ENCODE data around the gene GTF3C2. TPM values are rescaled to one million over a fixed set of nuclear protein-coding genes. Genes with fewer than 3 reads are reported as not detected.
A peak's percentile ranks its signal among the peaks of the same experiment; 100 is the strongest.

The GTF3C2 gene
- total RNA-seq, 1 donor from 2014 or later, result 24.0 TPM

DNA sequence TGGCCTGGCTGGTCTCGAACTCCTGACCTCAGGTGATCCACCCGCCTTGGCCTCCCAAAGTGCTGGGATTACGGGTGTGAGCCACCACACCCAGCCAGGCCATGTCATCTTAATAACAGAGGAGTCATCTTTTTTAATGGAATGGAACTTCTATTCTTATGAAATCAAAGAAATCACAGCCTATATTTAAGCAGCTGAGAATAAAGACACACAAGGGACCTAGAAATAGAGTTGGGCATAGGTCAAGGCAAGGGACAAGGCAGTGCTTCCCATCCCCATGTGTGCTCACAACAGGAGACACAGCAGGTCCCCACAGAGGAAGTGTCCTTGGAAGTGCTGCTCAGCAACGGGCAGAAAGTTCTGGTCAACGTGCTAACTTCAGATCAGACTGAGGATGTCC, 17.0 kb upstream of the GTF3C2 start:
- Histone ChIP-seq H3K27ac (ENCODE audit: low read depth, low read length) (no peak overlapping the region), H3K27me3 (ENCODE audit: control insufficient read depth in 3 of 3, insufficient read depth in 3 of 3, low read length in 3 of 3) (no peaks in the 10 kb centered on the region), H3K4me1 (ENCODE audit: control insufficient read depth in 3 of 3, insufficient read depth in 3 of 3, low read length in 3 of 3) (peaks cover 28 to 43% (median 29%) of the 10 kb centered on the region in 3 donors), H3K9me3 (ENCODE audit: control insufficient read depth in 3 of 3, low read length in 3 of 3) (no peaks in the 10 kb centered on the region), H3K4me3 (ENCODE audit: low read length in 3 of 3) (no peak overlapping the region), H3K36me3 (ENCODE audit: control insufficient read depth in 3 of 3, insufficient read depth in 3 of 3, low read length in 3 of 3) (peaks cover 53 to 64% (median 57%) of the 10 kb centered on the region in 3 donors), H3K9ac (ENCODE audit: low read depth in 1 of 3, low read length in 3 of 3) (no peak overlapping the region)

DNA sequence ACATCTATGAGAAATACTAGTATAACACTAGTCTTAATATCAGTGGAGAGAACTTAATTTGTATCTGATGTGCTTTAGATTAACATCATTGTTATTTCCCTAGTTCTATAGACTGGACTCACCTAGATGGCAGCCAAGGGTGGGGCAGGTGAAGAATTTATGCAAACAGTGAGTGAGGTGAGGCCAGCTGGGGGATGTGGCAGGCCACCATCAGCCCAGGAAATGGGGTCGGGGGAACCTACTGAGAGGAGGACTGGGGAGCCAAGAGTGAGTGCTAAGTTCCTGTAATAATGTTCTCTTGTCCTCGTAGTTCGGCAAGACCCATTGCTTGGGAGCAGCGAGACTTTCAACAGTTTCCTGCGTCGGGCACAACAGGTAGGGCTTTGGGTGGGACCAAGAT, 16.4 kb upstream of the GTF3C2 start:
- Histone ChIP-seq H3K9me3 (ENCODE audit: control insufficient read depth in 3 of 3, low read length in 3 of 3) (no peaks in the 10 kb centered on the region), H3K4me3 (ENCODE audit: low read length in 3 of 3) (no peak overlapping the region), H3K4me1 (ENCODE audit: control insufficient read depth in 3 of 3, insufficient read depth in 3 of 3, low read length in 3 of 3) (peaks cover 30 to 40% (median 31%) of the 10 kb centered on the region in 3 donors), H3K9ac (ENCODE audit: low read depth in 1 of 3, low read length in 3 of 3) (peak overlapping the region in 1 of 3 donors; percentile 33), H3K36me3 (ENCODE audit: control insufficient read depth in 3 of 3, insufficient read depth in 3 of 3, low read length in 3 of 3) (peaks cover 51 to 65% (median 58%) of the 10 kb centered on the region in 3 donors), H3K27ac (ENCODE audit: low read depth, low read length) (no peak overlapping the region), H3K27me3 (ENCODE audit: control insufficient read depth in 3 of 3, insufficient read depth in 3 of 3, low read length in 3 of 3) (no peaks in the 10 kb centered on the region)

DNA sequence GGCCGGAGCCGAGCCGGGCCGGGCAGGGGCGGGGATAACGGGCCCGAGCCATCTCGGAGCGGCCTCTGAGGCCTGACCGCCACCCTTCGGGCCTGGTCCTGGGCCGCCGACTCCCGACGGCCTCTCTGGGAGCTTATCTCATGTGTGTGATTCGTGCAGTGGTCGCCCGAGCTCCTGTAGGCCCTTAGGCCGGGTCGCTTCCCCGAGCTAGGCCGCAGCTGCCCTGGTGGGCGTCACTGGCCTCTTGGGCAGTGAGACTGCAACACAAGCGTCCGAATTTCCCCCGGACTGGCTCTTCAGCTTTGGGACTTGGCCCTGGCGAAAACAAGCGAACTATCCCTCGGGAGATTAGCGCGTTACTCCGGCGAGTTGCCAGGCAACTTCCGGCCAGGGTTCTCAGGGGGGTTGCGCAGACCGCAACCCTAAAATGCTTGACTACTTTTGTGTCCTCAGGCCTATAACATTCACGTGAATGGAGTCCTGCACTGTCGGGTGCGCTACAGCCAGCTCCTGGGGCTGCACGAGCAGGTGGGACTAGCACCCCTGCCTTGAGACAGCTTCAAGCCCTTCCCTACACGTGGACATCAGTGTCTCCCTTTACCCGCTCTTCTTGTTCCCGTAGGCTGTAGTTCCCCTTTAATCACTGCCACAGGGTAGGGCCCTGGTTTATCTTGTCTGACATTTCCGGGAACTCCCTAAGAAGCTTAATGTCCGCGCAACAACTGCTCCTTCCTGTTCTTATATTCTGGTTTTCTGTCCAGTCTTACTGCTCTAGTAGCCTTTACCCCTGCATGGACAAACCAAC, 14.5 kb upstream of the GTF3C2 start:
- peak overlapping the region; percentile 95 to 97 (median 96) for H3K9ac ChIP-seq (ENCODE audit: low read depth in 1 of 3, low read length in 3 of 3)
- peak overlapping the region; percentile 87 to 97 (median 96) for H3K4me3 ChIP-seq (ENCODE audit: low read length in 3 of 3)
- H3K36me3 ChIP-seq (ENCODE audit: control insufficient read depth in 3 of 3, insufficient read depth in 3 of 3, low read length in 3 of 3), result peaks cover 51 to 64% (median 59%) of the 10 kb centered on the region in 3 donors
- no peaks in the 10 kb centered on the region for H3K27me3 ChIP-seq (ENCODE audit: control insufficient read depth in 3 of 3, insufficient read depth in 3 of 3, low read length in 3 of 3)
- peaks cover 30 to 40% (median 31%) of the 10 kb centered on the region in 3 donors for H3K4me1 ChIP-seq (ENCODE audit: control insufficient read depth in 3 of 3, insufficient read depth in 3 of 3, low read length in 3 of 3)
- peak overlapping the region; percentile 86 for H3K27ac ChIP-seq (ENCODE audit: low read depth, low read length)
- H3K9me3 ChIP-seq (ENCODE audit: control insufficient read depth in 3 of 3, low read length in 3 of 3), result no peaks in the 10 kb centered on the region

DNA sequence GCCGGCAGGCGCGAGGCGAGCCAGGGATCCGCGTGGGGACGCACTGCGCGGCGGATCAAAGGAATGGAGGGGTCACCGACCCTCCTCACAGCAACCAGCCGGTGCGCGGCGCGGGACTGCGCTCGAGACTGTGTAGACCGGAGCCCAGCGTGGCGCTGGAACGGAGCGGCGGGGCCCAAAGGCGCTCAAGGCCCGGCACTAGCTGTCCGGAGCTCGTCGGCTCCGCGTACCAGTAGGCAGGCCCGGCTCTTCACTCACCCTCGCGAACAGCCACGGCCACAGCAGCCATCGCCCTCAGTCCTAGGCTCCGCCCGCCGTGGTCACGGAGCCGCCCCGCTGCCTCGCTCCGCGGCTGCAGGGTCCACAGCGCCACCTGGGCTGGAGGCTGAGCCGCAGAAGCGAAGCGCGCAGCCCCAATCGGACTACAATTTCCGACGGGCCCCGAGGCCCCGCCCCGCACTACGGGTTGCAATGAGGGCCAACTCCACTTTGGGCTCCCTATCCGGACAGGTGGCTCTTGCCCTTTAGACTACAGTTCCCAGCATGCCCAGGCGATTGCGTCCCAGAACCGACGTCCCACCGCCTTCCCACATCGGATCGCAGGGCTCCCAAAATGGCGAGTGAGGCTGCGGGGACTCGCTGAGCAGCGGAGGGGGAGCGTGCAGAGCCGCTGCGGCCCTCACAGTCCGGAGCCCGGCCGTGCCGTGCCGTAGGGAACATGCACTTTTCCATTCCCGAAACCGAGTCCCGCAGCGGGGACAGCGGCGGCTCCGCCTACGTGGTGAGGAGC, 13.7 kb upstream of the GTF3C2 start, which contains the start of the genes EIF2B4 and SNX17:
Gene EIF2B4 (minus strand): TSS at position 313 of the 790 bp plus-strand sequence. CDS start 24 bp downstream, at position 289.
Gene SNX17 (plus strand): TSS at position 591 of the 790 bp plus-strand sequence. CDS start 128 bp downstream, at position 719.
- Histone ChIP-seq H3K27ac (ENCODE audit: low read depth, low read length) (peak within 1 kb of the TSS; percentile 93), H3K4me1 (ENCODE audit: control insufficient read depth in 3 of 3, insufficient read depth in 3 of 3, low read length in 3 of 3) (peaks cover 30 to 40% (median 31%) of the 10 kb centered on the region in 3 donors), H3K9me3 (ENCODE audit: control insufficient read depth in 3 of 3, low read length in 3 of 3) (no peaks in the 10 kb centered on the region), H3K27me3 (ENCODE audit: control insufficient read depth in 3 of 3, insufficient read depth in 3 of 3, low read length in 3 of 3) (no peaks in the 10 kb centered on the region), H3K9ac (ENCODE audit: low read depth in 1 of 3, low read length in 3 of 3) (peak within 1 kb of the TSS; percentile 96 to 99 (median 97)), H3K36me3 (ENCODE audit: control insufficient read depth in 3 of 3, insufficient read depth in 3 of 3, low read length in 3 of 3) (peaks cover 49 to 62% (median 56%) of the 10 kb centered on the region in 3 donors), H3K4me3 (ENCODE audit: low read length in 3 of 3) (peak within 1 kb of the TSS; percentile 97 to 99 (median 98))

DNA sequence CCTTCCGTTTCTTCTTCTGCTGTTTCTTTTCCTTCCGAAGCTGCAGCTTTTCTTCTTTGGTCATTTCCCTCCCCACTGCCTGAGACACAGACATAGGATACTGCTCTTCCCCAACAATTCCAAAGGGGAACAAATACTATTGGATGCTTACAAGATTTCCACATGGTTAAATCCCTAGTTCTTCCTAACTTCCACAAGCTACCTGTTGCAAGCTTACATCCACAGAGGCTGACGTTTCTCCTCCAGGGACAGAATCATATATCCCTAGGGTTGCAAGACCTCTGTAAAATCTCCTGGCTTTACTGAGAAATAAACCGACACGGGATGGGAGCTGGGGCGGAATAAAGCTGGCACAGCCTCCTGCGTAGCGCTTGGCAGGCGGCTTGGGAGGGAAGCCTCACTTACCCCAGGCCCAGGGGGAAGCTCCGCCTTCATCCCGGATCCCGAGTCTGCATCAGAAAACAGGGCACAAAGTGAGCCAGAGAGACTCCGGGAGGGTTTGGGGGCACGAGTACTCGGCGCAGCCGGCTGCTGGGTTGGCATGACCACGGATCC, 13.0 kb upstream of the GTF3C2 start:
- H3K4me3 ChIP-seq (ENCODE audit: low read length in 3 of 3), result peak overlapping the region; percentile 90 to 99 (median 98)

DNA sequence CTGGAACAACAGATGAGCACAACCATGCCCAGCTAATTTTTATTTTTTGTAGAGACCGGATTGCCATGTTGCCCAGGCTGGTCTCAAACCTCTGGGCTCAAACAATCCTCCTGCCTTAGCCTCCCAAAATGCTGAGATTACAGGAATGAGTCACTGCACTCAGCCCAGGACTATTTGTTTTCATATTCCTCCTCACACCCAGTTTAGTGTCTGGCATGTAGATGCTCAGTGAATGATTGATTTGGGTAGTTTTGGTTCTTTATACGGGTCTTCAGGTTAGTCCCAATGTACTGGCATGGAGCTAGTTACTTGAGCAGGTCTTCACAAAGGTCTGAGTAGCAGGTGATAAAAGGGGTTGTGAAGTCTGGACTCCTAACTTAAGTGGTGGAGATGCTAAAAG, 7.4 kb upstream of the GTF3C2 start:
- Histone ChIP-seq H3K4me1 (ENCODE audit: control insufficient read depth in 3 of 3, insufficient read depth in 3 of 3, low read length in 3 of 3) (peaks cover 5 to 6% (median 5%) of the 10 kb centered on the region in 3 donors), H3K27me3 (ENCODE audit: control insufficient read depth in 3 of 3, insufficient read depth in 3 of 3, low read length in 3 of 3) (no peaks in the 10 kb centered on the region), H3K9ac (ENCODE audit: low read depth in 1 of 3, low read length in 3 of 3) (no peak overlapping the region), H3K27ac (ENCODE audit: low read depth, low read length) (no peak overlapping the region), H3K4me3 (ENCODE audit: low read length in 3 of 3) (no peak overlapping the region), H3K36me3 (ENCODE audit: control insufficient read depth in 3 of 3, insufficient read depth in 3 of 3, low read length in 3 of 3) (peaks cover 38 to 47% (median 47%) of the 10 kb centered on the region in 3 donors), H3K9me3 (ENCODE audit: control insufficient read depth in 3 of 3, low read length in 3 of 3) (no peaks in the 10 kb centered on the region)

More for the DNA sequence above, 13.0 kb upstream of the GTF3C2 start:
- peaks cover 46 to 58% (median 53%) of the 10 kb centered on the region in 3 donors for H3K36me3 ChIP-seq (ENCODE audit: control insufficient read depth in 3 of 3, insufficient read depth in 3 of 3, low read length in 3 of 3)
- peaks cover 30 to 40% (median 31%) of the 10 kb centered on the region in 3 donors for H3K4me1 ChIP-seq (ENCODE audit: control insufficient read depth in 3 of 3, insufficient read depth in 3 of 3, low read length in 3 of 3)
- no peaks in the 10 kb centered on the region for H3K9me3 ChIP-seq (ENCODE audit: control insufficient read depth in 3 of 3, low read length in 3 of 3)
- H3K9ac ChIP-seq (ENCODE audit: low read depth in 1 of 3, low read length in 3 of 3), result peak overlapping the region; percentile 96 to 99 (median 97)
- H3K27ac ChIP-seq (ENCODE audit: low read depth, low read length), result peak overlapping the region; percentile 93
- no peaks in the 10 kb centered on the region for H3K27me3 ChIP-seq (ENCODE audit: control insufficient read depth in 3 of 3, insufficient read depth in 3 of 3, low read length in 3 of 3)

DNA sequence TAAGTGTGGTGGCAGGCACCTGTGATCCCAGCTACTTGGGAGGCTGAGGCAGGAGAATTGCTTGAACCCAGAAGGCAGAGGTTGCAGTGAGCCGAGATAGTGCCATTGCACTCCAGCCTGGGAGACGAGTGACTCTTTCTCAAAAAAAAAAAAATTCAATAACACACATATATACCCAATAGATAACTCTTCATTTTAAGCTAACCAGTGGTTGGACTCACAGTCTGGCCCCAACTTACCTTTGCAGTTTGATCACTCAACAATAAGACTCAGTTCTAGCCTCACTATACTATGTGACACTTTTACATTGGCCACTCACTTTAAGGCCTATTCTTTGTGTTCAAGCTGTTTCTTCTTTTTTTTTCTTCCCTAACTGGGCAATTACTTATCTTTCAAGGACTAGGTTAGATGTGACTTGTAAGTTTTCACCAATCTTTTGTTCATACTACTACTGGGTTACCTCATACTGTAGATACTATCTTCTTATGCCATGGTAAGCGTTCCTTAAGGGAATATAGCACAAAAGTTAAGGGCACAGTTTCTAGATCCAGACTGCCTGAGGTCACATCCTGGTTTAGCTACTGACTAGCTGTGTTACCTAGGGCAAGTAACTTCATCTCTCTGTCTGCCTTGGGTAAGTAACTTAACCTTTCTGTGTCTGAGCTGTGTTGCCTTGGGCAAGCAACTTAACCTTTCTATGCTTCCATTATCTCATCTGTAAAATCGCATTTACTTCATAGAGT, 6.3 kb upstream of the GTF3C2 start:
- H3K9ac ChIP-seq (ENCODE audit: low read depth in 1 of 3, low read length in 3 of 3), result no peak overlapping the region
- no peaks in the 10 kb centered on the region for H3K27me3 ChIP-seq (ENCODE audit: control insufficient read depth in 3 of 3, insufficient read depth in 3 of 3, low read length in 3 of 3)

DNA sequence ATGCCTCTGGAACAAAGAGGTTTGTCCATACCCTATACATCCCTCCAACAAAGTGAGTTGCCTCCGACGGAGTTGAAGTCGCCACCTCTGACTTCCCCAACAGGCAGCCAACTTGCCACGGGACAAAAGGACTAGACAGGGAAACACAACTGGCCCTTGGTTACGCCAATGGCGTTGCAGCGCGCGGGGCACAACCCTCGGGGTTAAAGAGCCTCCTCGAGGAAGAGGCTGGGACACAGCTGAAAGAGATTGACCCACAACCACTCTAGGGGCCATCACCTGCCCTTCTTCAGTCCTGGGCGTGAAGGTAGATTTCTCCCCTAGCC, 545 bp downstream of the GTF3C2 start:
- Histone ChIP-seq H3K4me3 (ENCODE audit: low read length in 3 of 3) (peak overlapping the region; percentile 91 to 99 (median 99)), H3K36me3 (ENCODE audit: control insufficient read depth in 3 of 3, insufficient read depth in 3 of 3, low read length in 3 of 3) (no peaks in the 10 kb centered on the region), H3K9me3 (ENCODE audit: control insufficient read depth in 3 of 3, low read length in 3 of 3) (no peaks in the 10 kb centered on the region), H3K4me1 (ENCODE audit: control insufficient read depth in 3 of 3, insufficient read depth in 3 of 3, low read length in 3 of 3) (peaks cover 27 to 43% (median 30%) of the 10 kb centered on the region in 3 donors), H3K27me3 (ENCODE audit: control insufficient read depth in 3 of 3, insufficient read depth in 3 of 3, low read length in 3 of 3) (no peaks in the 10 kb centered on the region), H3K9ac (ENCODE audit: low read depth in 1 of 3, low read length in 3 of 3) (peak overlapping the region; percentile 91 to 97 (median 96)), H3K27ac (ENCODE audit: low read depth, low read length) (peak overlapping the region; percentile 83)

More for the DNA sequence above, 6.3 kb upstream of the GTF3C2 start:
- H3K9me3 ChIP-seq (ENCODE audit: control insufficient read depth in 3 of 3, low read length in 3 of 3), result no peaks in the 10 kb centered on the region
- peaks cover 4 to 7% (median 5%) of the 10 kb centered on the region in 3 donors for H3K4me1 ChIP-seq (ENCODE audit: control insufficient read depth in 3 of 3, insufficient read depth in 3 of 3, low read length in 3 of 3)
- H3K27ac ChIP-seq (ENCODE audit: low read depth, low read length), result no peak overlapping the region
- no peak overlapping the region for H3K4me3 ChIP-seq (ENCODE audit: low read length in 3 of 3)
- H3K36me3 ChIP-seq (ENCODE audit: control insufficient read depth in 3 of 3, insufficient read depth in 3 of 3, low read length in 3 of 3), result peaks cover 34 to 37% (median 36%) of the 10 kb centered on the region in 3 donors

DNA sequence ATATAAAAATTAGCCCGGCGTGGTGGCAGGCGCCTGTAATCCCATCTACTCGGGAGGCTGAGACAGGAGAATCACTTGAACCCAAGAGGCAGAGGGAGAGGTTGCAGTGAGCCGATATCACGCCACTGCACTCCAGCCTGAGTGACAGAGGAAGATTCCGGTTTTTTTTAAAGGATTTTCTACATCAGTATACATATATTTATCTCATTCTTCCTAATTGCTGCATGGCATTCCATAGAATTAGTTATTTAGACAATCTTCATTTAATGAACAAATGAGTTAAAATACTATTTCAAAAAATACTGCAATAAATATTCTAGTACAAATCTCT, 2.0 kb downstream of the GTF3C2 start:
- H3K27ac ChIP-seq (ENCODE audit: low read depth, low read length), result no peak overlapping the region
- H3K9me3 ChIP-seq (ENCODE audit: control insufficient read depth in 3 of 3, low read length in 3 of 3), result no peaks in the 10 kb centered on the region
- H3K27me3 ChIP-seq (ENCODE audit: control insufficient read depth in 3 of 3, insufficient read depth in 3 of 3, low read length in 3 of 3), result no peaks in the 10 kb centered on the region
- no peaks in the 10 kb centered on the region for H3K36me3 ChIP-seq (ENCODE audit: control insufficient read depth in 3 of 3, insufficient read depth in 3 of 3, low read length in 3 of 3)
- H3K4me3 ChIP-seq (ENCODE audit: low read length in 3 of 3), result no peak overlapping the region
- no peak overlapping the region for H3K9ac ChIP-seq (ENCODE audit: low read depth in 1 of 3, low read length in 3 of 3)
- H3K4me1 ChIP-seq (ENCODE audit: control insufficient read depth in 3 of 3, insufficient read depth in 3 of 3, low read length in 3 of 3), result peaks cover 27 to 43% (median 30%) of the 10 kb centered on the region in 3 donors
